HG02870 (cell line): Measurements from ENCODE around the gene KCTD1.

Experiments used
- ATAC-seq: cut with Tn5 transposase; IDR thresholded peaks from one replicate; pipeline ENCODE4 v1.9.1; 2021; ENCODE audit warnings: mild to moderate bottlenecking, moderate library complexity; ENCODE audit not compliant: unreplicated experiment

KCTD1 gene

DNA sequence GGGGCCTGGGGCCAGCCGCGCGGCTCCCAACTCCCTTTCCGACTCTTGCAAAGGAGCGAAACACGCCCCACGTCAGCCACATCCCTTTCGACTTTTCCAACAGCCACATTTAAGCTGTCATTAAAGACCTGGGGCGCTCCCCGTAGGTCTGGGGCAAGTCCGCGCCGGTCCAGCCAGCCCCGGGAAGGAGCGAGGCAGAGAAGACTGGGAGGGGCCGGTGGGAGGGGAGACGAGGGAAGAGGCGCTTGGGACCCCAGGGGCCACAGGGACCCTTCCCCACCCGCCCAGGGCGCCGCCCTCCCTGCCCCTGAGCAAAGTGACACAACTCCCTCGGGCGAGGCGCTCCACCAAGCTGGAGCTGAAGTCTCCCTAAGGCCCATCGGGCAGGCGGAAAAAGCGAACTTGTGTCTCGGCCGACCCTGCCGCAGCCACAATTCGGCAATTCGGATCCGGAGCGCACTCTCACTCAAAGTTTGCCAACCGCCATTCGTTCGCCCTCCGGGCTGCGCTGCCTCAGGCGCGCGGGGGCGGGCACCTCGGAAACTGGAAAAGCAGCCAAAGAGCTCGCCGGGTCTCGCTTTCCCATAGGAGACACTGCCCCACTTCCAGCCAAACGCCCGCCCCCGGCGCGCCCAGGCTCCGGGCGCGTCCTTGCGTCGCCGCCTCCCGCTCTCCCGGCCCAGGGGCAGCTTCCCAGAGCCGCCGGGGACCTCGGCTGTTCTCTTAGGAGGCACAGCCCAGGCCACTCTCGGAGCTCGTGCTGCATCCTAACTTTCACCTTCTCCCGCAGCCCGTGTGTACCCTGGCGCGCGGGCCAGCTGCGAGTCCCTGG lies 1.1 kb upstream of the KCTD1 start:
- no peak for ATAC-seq

- ATAC-seq = peak; percentile 52
Measured at GRCh38 chr18:26547646-26548414, 523 bp downstream of the KCTD1 start.

- ATAC-seq = no peak
Measured at GRCh38 chr18:26546875-26547645, 1.3 kb downstream of the KCTD1 start.

- no peak for ATAC-seq
Measured at GRCh38 chr18:26546170-26546874, 2.0 kb downstream of the KCTD1 start.

- ATAC-seq = no peak
Measured at GRCh38 chr18:26545335-26546123, 2.8 kb downstream of the KCTD1 start.

DNA sequence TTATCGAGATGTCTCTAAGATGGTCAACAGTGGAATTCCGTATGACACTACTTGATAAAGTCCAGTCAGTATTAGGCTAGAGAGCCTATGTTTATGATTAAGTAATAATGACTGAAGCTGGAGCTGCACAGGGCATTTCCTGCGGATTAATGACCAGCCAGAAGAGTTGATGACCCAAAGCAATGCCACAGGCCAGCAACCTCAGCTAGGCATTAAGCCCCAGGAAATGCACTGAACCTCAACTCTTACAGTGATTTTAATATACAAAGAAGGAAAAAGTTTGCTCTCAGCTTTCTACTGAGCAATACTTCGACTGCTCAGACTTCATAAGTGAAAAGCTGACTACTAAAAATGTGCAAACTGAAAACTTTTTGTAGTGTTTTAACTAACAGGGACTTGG lies 3.9 kb downstream of the KCTD1 start:
- no peak for ATAC-seq

DNA sequence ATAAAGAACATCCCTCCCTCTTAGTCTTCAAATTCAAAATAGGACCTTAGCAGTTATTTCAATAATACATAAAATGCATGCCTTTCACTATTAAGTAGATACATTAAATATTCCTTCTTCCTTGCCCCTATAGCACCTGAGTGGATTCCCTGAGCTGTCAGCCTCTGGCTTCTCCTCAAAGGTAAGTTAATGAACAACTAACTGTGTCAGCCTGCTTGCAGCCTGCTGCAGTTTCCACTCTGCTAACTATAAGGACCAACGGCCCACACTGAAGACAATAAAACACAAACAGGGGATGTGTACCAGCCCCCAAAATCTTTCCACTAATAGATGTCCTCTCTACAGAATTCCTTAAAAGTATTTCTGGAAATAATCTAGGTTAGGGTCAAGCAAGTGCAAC lies 5.0 kb downstream of the KCTD1 start:
- no peak for ATAC-seq

DNA sequence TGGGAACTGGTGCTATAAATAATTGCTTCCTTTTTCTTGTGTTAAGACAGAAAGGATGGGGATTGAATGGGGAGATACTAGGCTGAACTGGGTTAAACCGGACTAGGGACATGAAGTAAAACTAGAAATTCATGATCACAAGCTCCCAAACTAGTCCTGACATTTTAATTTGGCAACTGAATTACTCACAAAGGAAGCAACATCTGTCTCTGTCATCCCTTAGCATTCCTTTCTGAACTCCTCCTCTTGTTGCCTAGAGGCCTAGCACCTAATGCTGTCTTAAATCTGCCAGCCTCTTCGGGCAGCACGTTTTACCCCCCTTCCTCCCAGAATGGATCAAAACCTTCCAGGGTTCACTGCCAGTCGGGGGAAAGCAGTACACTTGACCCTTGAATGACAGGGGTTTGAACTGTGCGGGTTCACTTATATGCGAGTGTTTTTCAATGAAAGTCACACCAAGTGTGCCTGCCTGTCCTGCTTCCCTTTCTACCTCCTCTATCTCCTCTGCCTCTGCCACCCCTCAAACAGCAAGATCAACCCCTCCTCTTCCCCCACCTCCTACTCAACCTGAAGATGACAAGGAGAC lies 8.2 kb downstream of the KCTD1 start:
- no peak for ATAC-seq

DNA sequence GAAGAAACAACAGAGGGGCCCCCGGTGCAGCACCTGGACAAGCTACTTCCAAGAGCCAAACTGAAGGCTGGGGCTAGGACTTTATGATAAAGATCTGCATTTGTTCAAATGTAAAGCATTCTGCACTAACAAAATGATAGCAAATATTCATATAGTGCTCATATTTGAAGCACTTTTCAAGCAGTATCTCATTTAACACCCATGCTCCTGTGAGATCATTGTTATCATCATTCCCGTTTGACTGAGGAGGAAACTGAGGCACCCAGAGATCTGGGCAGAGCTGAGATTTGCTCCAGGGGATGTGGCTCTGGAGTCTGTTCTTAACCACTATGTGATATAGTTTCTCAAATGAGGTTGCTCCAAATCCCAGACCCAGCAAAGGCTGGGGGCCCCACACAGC lies 9.8 kb downstream of the KCTD1 start:
- ATAC-seq = no peak

DNA sequence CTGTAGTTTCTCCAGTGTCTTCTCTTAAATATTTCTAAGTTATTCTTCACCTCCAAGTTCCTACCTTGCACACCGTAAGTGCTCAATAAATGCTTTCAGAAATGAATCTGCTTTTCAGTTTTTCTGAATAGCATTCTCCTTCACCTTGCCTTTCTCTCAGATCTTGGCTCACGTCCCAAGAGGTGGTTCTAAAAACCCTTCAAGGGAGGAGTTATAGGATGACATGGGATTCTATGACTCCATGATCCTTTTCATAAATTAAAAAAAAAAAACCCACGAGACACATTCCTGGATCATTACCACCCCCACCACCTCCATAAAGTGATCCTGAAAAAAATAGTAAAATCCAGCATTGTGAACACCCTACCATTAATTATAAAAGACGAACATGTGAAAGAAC lies 11.7 kb downstream of the KCTD1 start:
- no peak for ATAC-seq

- peak; percentile 59 for ATAC-seq
Measured at GRCh38 chr18:26536032-26536431, 12.3 kb downstream of the KCTD1 start.

GRCh38 chr18:26535630-26536029 lies 12.7 kb downstream of the KCTD1 start:
- peak; percentile 32 for ATAC-seq

DNA sequence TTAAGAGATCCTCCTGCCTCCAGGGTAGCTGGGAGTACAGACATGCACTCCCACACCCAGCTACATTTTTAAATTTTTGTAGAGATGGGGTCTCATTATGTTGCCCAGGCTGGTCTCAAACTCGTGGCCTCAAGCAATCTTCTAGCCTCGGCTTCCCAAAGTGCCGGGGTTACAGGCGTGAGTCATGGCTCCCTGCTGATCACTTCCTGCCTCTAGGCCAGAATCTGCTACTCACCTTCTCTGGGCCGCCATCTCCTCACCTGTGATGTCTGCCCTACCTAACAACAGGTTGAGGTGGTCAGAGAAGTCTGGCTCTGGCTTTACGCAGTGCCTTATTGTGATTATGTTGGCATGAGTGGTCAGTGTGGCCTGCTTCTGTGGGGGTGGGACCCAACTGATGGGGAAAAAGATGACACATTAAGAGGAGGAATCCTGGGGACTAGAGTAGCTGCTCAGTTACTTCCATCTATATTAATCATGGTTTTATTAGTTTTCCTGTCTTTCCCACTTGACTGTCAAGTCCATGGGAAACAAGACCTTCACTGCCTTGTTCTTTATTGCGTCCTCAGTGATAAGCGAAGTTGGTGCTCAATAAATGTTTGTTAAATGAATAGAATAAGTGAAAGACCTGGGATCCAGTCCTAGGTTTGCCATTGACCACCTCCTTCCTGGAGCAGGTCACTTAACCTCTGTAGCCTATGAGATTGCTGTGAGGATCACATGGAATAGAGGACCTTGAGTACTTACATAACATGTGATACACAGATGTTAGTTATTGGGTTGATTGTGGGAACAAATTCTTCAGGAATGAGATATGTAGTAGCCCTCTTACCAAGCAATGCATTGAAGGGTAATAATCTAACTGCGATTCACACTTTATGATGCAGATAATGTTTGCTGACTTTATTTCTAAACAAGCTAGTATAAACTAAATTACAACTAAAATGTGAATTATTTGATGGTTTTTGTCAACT lies 15.7 kb downstream of the KCTD1 start:
- ATAC-seq = no peak

DNA sequence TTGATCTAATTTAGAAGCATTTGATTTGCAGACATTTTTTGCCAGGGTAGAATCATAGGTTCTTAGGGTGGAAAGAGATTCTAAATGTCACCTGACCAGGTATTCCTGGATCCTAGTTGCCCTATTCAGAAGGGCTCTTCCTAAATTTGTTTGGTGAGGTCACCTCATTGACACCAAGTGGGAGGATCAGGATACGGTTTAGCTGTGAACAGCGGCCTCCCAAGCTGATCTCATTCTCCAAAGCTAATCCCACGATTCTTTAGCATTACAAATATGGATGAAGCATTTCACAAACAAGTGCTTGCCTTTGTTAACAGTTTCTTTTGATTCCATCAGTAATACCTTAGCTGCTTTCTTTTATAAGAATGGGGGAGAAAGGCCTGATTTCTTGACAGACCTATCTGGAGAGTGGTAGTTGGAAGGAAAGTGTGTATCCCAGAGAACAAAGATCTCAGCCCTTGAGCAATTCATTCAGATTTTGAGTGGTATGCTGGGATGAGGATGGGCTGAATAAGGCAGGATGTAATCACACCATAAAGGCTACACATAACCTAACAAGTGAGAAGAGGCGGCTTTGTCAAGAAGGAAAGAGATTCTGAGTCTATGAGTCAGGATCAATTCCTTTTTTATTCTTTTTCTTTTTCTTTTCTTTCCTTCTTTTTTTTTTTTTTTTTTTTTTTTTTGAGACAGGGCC lies 16.6 kb downstream of the KCTD1 start:
- ATAC-seq = no peak

- no peak for ATAC-seq
Measured at GRCh38 chr18:26526966-26527234, 21.5 kb downstream of the KCTD1 start.

DNA sequence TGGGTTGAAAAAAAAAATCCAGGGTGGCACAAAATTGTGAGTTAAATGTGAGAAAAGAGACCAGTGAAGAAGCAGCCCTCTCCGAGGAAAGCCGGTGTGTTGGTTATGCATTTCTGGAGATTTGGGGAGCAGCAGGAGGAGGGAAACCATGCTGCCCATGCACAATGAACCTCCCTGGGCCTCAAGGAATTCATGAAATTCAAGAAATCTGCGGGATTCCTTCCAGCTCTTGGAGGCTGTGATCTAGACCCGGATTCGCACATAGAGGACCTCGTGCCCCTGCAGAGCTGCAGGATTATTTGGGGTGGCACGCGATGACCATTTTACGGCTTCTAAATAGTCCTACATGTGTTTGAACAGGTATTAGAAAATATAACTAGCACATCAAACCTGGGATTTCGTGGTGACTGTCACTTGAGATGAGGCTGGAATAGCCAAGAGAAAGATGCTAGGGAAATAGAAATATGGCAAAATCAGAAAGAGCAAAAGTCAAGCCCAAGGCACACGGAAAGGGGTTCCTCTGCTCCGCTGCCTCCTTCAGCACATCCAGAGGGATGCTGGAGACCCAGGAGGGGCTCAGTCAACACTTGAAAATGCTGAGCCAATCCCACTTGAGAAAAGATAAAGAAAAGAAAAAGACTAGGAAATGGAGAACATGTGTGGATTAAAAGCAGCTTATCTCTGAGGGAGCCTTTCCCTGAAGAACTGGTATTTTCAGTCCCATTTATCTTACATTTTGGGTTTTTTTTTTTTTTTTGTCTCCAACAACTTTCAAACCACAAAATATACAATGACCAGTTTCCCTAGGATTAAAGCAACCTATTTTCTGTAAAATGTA lies 22.0 kb downstream of the KCTD1 start:
- ATAC-seq = no peak
